ENCODE data around the gene APOC1.
"Not testable (repeated sequence)": the region's sequence is repeated elsewhere in the genome, so short reads cannot be mapped to it uniquely, and the experiment has no call there.

APOC1 gene

DNA sequence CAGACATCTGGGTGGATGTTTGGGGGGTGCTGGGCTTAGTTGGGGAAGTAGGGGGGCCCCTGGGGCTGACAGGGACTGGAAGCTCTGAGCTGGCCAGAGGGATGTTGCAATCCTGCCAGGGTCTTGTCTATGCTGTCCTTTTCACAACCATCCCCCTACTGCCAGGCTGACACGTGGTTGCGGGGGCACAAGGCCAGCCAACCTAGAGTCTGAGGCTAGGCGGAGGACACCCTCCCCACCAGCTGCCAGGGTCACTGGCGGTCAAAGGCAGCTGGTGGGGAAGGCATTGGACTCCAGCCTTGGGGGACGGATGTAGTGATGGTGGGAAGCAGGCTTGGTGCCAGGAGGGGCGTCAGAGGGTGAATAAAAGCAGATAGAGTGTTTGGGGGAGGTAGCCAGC, 1.6 kb upstream of the APOC1 start:
- no peak for DNase-seq (ENCODE audit: extremely low read depth in 1 of 2, low read depth in 1 of 2)

DNA sequence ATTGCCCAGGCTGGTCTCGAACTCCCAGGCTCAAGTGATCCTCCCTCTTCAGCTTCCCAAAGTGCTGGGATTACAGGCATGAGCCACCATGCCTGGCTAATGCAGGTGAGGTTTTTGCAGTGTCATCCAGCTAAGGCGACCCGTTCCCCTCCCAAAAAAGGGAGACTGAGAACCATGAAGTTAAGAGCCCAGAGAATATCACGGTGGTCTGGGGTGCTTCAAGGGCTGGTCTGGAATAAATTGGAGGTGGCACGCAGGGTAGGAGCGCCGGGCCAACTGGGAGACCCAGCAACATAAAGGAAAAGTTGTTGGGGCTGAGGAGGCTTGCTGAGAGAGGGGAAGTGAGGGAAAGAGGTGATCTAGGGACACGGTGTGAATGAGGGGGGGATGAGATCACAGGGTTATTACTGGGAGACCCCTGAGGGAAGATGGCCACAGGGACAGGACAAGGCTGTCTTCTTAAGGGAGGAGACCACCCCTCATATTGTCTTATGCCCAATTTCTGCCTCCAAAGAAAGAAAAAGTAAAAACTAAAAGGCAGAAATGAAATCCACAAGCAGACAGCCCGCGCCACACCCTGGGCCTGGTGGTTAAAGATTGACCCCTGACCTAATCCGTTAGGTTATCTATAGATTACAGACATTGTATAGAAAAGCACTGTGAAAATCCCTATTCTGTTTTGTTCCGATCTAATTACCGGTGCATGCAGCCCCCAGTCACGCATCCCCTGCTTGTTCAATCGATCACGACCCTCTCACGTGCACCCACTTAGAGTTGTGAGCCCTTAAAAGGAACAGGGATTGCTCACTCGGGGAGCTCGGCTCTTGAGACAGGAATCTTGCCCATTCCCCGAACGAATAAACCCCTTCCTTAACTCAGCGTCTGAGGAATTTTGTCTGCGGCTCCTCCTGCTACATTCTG, 636 bp upstream of the APOC1 start:
- not testable (repeated sequence) for DNase-seq (ENCODE audit: extremely low read depth in 1 of 2, low read depth in 1 of 2)

DNA sequence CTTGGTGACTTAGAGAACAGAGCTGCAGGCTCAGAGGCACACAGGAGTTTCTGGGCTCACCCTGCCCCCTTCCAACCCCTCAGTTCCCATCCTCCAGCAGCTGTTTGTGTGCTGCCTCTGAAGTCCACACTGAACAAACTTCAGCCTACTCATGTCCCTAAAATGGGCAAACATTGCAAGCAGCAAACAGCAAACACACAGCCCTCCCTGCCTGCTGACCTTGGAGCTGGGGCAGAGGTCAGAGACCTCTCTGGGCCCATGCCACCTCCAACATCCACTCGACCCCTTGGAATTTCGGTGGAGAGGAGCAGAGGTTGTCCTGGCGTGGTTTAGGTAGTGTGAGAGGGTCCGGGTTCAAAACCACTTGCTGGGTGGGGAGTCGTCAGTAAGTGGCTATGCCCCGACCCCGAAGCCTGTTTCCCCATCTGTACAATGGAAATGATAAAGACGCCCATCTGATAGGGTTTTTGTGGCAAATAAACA, 9.9 kb downstream of the APOC1 start:
- no peak for DNase-seq (ENCODE audit: extremely low read depth in 1 of 2, low read depth in 1 of 2)

DNA sequence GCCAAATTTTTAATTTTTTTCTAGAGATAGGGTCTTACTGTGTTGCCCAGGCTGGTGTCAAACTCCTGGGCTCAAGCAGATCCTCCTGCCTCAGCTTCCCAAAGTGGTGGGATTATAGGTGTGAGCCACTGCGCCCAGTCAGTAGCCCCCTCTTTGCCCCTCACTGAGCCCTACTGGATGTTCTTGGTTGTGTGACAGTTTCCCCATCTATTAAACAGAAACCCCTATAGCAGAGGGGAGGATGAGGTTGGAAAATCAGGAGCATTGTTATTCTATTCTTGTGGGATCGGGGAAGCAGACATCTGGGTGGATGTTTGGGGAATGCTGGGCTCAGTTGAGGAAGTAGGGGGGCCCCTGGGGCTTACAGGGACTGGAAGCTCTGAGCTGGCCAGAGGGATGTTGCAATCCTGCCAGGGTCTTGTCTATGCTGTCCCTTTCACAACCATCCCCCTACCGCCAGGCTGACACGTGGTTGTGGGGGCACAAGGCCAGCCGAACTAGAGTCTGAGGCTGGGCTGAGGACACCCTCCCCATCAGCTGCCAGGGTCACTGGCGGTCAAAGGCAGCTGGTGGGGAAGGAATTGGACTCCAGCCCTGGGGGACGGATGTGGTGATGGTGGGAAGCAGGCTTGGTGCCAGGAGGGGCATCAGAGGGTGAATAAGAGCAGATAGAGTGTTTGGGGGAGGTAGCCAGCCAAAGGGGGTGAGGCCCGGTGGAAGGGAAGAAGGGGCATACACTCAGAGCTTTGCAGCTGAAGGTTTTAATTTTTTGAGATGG, 10.9 kb downstream of the APOC1 start:
- DNase-seq (ENCODE audit: extremely low read depth in 1 of 2, low read depth in 1 of 2), result no peak

DNA sequence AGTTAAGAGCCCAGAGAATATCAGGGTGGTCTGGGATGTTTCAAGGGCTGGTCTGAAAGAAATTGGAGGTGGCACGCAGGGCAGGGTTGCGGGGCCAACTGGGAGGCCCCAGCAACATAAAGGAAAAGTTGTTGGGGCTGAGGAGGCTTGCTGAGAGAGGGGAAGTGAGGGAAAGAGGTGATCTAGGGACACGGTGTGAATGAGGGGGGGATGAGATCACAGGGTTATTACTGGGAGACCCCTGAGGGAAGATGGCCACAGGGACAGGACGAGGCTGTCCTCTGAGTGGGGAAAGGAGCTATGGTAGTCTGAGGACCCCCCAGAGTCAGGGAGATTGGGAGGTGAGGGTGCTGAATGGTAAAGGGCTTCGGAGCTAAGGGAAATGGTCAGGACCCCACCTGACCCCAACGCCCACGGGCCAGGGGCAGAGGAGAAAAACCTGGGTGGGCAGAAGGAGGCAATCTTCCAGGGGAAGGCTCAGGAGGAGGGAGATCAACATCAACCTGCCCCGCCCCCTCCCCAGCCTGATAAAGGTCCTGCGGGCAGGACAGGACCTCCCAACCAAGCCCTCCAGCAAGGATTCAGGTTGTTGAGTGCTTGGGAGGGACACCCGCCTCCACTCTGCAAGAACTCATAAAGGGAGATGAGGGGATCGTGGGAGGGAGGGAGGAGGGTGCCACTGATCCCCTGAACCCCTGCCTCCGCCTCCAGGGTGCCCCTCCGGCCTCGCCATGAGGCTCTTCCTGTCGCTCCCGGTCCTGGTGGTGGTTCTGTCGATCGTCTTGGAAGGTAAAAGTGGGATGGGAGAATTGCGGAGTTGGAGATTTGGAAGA, 12.1 kb downstream of the APOC1 start:
- not testable (repeated sequence) for DNase-seq (ENCODE audit: extremely low read depth in 1 of 2, low read depth in 1 of 2)

DNA sequence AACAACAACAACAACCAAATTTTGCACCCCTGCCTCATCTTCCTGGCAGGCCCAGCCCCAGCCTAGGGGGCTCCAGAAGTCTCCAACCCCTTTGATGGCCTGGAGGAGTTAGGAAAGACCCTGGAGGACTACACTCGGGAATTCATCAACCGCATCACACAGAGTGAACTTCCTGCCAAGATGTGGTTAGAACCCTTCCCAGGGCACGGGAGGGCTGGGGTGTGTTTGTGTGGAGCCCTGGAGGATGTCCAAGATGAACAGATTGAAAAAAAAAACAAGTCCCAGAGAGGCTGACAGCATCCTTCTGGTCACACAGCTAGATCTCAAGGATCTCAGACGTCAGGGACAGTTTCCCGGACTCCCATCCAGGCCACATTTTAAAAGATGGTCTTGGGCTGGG, 13.3 kb downstream of the APOC1 start:
- no peak for DNase-seq (ENCODE audit: extremely low read depth in 1 of 2, low read depth in 1 of 2)

DNA sequence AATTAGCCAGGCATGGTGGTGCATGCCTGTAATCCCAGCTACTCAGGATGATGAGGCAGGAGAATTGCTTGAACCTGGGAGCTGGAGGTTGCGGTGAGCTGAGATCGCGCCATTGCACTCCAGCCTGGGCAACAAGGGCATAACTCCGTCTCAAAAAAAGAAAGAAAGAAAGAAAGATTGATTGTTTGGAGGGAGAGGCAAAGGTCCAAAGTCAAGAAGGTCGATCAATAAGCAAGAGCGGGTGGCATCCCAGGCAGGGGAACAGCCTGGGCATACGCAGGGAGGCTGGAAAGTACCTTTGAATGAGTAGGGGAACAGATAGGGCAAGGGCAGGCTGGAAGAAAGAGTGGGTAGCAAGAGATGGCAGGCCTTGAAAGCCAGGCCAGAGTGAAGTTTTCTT, 15.7 kb downstream of the APOC1 start:
- no peak for DNase-seq (ENCODE audit: extremely low read depth in 1 of 2, low read depth in 1 of 2)

DNA sequence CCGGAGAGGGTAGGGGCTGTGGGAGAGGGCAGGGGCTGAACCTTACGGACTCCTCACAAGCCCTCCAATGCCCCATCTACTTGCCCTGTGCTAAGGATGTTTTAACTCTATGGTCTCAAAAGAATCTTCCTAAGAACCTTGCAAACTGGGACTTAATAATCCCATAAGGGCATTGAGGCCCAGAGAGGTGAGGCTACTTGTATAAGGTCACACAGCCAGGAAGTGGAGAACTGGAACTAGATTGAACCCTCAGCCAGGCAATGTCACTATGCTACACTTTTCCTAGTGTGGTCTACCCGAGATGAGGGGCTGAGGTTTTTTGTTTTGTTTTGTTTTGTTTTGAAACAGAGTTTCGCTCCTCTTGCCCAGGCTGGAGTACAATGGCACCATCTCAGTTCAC, 17.1 kb downstream of the APOC1 start:
- DNase-seq (ENCODE audit: extremely low read depth in 1 of 2, low read depth in 1 of 2), result no peak

DNA sequence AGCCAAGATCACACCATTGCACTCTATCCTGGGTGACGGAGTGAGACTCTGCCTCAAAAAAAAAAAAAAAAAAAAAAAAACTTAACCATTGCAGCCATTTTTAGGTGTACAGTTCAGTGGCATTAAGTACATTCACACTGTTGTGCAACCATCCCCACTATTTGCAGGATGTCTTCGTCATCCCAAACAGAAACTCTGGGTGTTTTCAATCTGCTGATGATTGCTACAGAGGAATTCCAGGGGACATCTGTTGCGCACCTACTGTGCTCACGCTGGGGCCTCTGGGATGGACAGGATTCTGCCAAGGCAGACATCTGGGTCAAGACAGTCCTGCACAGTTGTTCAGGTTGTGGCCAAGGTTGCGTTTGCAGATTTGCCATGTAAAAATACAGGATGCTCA, 25.3 kb downstream of the APOC1 start:
- DNase-seq (ENCODE audit: extremely low read depth in 1 of 2, low read depth in 1 of 2), result no peak

DNA sequence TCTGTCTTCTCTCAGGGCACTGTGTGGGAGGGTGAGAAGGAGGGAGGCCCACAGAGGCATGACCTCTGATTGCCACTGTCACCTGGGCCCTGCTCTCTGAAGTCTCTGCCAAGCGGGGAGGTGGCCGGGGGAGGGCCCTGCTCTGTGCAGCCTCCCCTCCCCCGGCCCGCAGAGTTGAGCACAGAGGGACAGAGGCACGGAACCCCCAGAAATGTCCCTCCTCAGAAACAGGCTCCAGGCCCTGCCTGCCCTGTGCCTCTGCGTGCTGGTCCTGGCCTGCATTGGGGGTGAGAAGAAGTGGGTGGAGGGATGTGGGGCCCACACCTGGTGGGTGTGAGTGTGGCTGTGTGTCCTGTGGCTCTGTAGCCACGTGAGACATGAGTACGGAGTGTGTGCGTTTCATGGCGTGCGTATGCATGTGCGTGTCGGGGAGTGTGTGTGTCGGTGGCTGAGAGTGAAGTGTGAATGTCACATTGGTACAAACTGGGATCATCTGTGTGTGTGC, 27.7 kb downstream of the APOC1 start, which contains the start of gene APOC4:
Gene APOC4 (plus strand): TSS at position 171 of the 505 bp plus-strand sequence. CDS start 41 bp downstream, at position 212.
- no peak for DNase-seq (ENCODE audit: extremely low read depth in 1 of 2, low read depth in 1 of 2)

DNA sequence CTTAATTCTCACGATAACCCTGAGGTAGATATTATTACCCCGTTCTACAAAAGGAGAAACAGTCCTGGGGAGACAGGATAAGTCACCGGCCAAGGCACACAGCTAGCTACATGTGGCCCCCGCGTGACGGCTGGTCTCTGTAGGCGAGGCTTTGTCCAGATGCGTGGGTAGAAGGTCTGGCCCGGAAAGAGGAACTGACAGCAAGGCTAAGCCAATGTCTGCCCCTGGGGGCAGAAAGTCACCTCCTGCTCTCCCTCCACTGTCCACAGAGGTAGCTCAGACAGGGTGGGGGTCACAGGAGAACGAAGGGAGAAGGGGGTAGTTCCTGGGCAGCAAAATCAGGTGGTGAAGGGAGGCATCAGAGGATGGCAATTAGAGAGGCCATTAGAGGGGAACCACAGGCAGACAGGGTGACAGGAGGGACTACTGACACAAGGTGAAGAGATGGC, 29.4 kb downstream of the APOC1 start:
- no peak for DNase-seq (ENCODE audit: extremely low read depth in 1 of 2, low read depth in 1 of 2)

DNA sequence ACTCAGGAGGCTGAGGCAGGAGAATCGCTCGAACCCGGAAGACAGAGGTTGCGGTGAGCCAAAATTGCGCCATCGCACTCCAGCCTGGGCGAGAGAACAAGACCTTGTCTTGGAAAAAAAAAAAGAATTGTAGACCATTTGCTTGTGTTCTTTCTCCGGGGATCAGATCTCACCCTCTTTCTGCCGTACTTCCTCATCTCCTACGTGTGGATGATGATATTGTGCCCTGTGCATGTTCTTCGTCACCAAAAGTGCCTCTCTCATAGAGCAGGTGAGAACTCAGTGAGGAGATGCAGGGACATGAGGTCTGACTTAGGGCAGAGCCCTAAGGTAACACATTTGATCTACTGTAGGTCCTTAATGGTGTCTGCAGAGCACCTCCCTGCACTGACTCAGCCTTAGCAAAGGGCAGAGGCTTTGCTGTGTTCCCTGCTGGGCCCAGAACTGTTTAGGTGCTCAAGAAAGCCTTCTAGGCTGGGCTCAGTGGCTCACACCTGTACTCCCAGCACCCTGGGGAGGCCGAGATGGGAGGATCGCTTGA, 32.7 kb downstream of the APOC1 start:
- DNase-seq (ENCODE audit: extremely low read depth in 1 of 2, low read depth in 1 of 2), result no peak

DNA sequence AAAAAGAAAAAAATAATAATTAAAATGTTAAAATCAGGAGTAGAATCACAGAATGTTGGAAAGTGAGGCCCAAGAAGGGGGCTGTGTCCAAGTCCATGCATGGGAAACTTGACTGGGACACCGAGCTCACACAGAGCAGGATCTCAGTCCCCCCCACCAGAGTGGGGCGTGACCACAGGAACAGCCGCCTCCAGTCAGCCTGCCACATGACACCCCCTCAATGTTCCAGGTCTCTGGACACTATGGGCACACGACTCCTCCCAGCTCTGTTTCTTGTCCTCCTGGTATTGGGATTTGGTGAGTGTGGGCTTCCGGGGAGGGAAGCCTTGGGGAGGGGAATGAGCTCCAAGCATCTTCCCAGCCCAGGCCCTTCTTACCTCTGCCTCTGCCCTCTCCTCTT, 33.8 kb downstream of the APOC1 start:
- DNase-seq (ENCODE audit: extremely low read depth in 1 of 2, low read depth in 1 of 2), result no peak

DNA sequence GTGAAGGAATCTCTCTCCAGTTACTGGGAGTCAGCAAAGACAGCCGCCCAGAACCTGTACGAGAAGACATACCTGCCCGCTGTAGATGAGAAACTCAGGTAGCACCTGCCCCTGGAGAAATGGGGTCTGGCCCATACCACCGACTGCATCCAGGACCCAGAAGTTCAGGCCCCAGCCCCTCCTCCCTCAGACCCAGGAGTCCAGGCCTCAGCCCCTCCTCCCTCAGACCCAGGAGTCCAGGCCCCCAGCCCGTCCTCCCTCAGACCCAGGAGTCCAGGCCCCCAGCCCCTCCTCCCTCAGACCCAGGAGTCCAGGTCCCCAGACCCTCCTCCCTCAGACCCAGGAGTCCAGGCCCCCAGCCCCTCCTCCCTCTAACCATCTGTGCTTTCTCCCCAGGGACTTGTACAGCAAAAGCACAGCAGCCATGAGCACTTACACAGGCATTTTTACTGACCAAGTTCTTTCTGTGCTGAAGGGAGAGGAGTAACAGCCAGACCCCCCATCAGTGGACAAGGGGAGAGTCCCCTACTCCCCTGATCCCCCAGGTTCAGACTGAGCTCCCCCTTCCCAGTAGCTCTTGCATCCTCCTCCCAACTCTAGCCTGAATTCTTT, 34.5 kb downstream of the APOC1 start:
- DNase-seq (ENCODE audit: extremely low read depth in 1 of 2, low read depth in 1 of 2), result no peak

DNA sequence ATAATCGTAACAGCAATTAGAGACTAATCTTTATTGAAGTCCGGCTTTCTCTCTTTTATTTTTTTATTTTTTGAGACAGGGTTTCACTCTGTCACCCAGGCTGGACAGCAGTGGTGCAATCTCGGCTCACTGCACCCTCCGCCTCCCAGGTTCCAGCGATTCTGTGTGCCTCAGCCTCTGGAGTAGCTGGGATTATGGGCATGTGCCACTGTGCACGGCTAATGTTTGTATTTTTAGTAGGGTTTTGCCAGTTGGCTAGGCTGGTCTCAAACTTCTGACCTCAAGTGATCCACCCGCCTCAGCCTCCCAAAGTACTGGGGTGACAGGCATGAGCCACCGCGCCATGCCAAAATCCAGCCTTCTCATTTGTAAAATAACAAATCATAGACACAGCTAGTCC, 35.1 kb downstream of the APOC1 start:
- no peak for DNase-seq (ENCODE audit: extremely low read depth in 1 of 2, low read depth in 1 of 2)

DNA sequence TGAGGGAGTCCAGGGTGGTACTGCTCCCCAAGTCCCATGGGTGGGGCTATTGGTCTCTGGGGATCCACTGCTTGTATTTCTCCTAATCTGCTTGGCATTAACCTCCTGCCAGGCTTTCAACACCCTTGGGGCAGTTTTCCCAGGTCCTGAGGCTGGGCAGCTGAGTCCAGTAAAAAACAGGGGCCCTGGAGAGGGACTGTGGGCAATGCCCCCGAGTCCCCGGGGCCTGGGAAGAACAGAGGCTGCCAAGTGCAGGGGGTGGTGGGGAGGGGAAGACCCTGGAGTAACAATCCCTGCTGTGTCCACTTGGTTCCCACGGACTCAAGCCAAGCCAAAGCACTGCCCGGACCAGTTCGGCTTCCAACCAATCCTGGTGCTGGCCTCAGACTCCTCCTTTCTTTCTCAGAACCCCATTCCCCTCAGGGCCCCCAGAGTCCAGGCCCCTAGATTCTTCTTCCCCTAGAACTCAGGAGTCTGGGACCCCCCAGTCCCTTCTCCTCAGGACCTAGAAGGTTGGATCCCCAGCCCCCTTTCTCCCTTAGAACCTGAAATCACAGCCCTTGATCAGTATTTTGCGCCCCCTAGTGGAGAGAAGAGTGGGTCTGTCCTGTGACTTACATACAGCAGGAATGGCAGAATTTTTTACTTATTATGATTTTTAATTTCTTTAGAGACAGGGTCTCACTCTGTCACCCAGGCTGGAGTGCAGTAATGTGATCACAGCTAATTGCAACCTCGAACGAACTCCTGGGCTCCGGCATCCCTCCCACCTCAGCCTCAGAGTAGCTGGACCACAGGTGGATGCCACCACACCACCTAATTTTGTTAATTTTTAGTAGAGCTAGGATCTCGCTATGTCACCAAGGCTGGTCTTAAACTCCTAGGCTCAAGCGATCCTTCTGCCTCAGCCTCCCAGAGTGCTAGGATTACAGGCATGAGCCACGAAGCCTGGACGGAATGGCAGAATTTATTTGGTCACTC, 37.1 kb downstream of the APOC1 start:
- peak in 1 of 2 donors; percentile 34 for DNase-seq (ENCODE audit: extremely low read depth in 1 of 2, low read depth in 1 of 2)

DNA sequence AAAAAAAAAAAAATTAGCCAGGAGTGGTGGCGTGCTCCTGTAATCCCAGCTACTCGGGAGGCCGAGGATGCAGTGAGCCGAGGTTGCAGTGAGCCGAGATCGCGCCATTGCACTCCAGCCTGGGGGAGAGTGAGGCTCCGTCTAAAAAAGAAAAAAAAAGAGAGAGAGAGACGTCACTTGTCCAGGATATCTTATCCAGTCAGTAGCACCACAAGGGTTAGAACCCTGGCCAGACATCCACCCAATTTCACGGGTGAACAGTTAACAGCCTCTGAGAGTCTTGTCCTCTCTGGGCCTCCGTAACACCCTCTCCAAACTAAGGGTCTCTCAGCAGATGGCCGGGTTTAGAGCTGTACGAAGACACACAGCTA, 39.9 kb downstream of the APOC1 start:
- no peak for DNase-seq (ENCODE audit: extremely low read depth in 1 of 2, low read depth in 1 of 2)

DNA sequence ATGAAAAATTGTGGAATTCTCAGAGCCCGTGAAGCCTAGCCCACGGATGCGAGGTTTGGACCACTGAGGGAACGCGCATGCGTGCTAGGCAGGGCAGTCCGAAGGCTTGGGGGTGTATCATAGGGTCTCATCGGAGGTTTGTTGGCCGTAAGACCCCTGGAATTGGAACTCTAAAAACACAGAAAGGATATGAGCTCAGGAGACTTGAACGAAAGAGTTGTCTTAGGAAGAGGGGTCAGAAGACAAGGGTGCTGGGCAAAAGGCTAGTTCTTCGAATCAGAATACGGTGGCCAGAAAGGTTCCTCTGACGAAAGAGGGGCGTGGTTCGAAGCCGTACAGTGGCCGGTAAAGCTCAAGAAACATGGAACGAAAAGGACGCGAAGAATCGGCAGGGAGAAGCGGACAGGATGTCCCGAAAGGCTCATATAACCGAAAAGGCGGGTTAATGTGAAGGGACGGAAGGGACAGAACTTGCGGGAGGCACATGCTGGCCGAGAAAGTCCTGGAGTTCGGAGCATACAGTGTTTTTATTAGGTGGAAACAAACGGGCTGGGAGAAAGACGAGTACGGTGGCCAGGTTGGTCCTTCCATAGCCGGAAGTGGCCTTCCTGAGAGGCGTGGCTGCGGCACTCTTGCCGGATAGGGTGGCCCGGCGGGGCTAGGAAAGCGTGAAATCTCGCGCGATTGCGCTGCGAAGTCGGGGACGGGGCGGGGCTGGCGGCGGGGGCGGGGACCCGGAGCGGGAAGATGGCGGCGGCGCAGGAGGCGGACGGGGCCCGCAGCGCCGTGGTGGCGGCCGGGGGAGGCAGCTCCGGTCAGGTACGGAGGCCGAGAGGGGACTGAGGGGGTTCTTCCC, 40.5 kb downstream of the APOC1 start, which contains the start of gene CLPTM1:
Gene CLPTM1 (plus strand): TSS at position 732 of the 856 bp plus-strand sequence. CDS start 16 bp downstream, at position 748.
- peak; percentile 92 to 95 for DNase-seq (ENCODE audit: extremely low read depth in 1 of 2, low read depth in 1 of 2)
